HCT116 (cell line): Measurements from ENCODE around the gene OR2V2. TPM values are rescaled to one million over a fixed set of nuclear protein-coding genes. Genes with fewer than 3 reads are reported as not detected.

Source experiments
- ATAC-seq: fragments of 200-7000 bp; cut with Tn5 transposase; 2 replicates; pipeline ENCODE4 v1.9.1; 2020; ENCODE audit warnings: mild to moderate bottlenecking, moderate library complexity
- BruUV-seq: library from RNA; stranded (reverse); fragments of 400-500 nt; replicated peaks from 2 replicates; lab custom pipeline; 2021; lab: Mats Ljungman, UMichigan
- CTCF ChIA-PET: fragments of 300-600 bp; sonication (Branson Sonifier 250); formaldehyde crosslinking; loops from one replicate; lab custom pipeline; 2021; ENCODE audit warnings: antibody characterized with exemption; lab: Charles Lee
- POLR2A ChIA-PET: fragments of 300-600, 350-600 bp; sonication (Branson Sonifier 250); formaldehyde crosslinking; loops from one replicate; lab custom pipeline; 2021; ENCODE audit warnings: antibody characterized with exemption; lab: Charles Lee
- RAD21 ChIA-PET, 2 experiments: fragments of 300-600 bp; sonication (Branson Sonifier 250); formaldehyde crosslinking; loops; one replicate each; lab custom pipeline; 2023; ENCODE audit warnings: low total read pairs in 2 of 2; ENCODE audit not compliant: uncharacterized antibody in 2 of 2, unreplicated experiment in 2 of 2, low non-redundant PET in 1 of 2; lab: Charles Lee
- DNase-seq: peaks from one replicate; pipeline ENCODE4 v3.0.0-alpha.2; 2010; ENCODE audit warnings: low read depth, low spot score
- H2AFZ ChIP-seq: fragments of 200-600 bp; shearing (Covaris generic), sonication (generic); 2 replicates; pipeline ENCODE4 v1.6.1; 2017; ENCODE audit warnings: low read depth, mixed run types, mixed read lengths, antibody characterized with exemption, low read length; ENCODE audit not compliant: poor library complexity, severe bottlenecking
- H3K27ac ChIP-seq: 2 replicates; pipeline ENCODE4 v1.5.1; 2012; ENCODE audit warnings: low read depth, low read length
- H3K27me3 ChIP-seq: fragments of 200-600 bp; sonication (generic); 2 replicates; pipeline ENCODE4 v1.6.1; 2016; ENCODE audit warnings: mixed run types, low read length, mixed read lengths; ENCODE audit not compliant: insufficient read depth
- H3K36me3 ChIP-seq, 2 experiments: fragments of 200-500 bp in 1 of 2; fragments of 200-600 bp in 1 of 2; sonication (Bioruptor generic) in 1 of 2; sonication (generic) in 1 of 2; 2 replicates each; pipeline versions ENCODE4 v1.5.1 to v1.6.1; 2014 to 2016; ENCODE audit warnings: low read length in 2 of 2, inconsistent platforms in 1 of 2, mixed read lengths in 1 of 2, mixed run types in 1 of 2; ENCODE audit not compliant: insufficient read depth in 2 of 2, control insufficient read depth in 1 of 2
- H3K4me1 ChIP-seq, 2 experiments: fragments of 200-600 bp in 1 of 2; sonication (generic) in 1 of 2; 2 replicates each; pipeline versions ENCODE4 v1.5.1 to v1.6.1; 2012 to 2017; ENCODE audit warnings: low read length in 2 of 2, inconsistent platforms in 1 of 2, mild to moderate bottlenecking in 1 of 2, mixed read lengths in 1 of 2, mixed run types in 1 of 2, moderate library complexity in 1 of 2; ENCODE audit not compliant: insufficient read depth in 2 of 2, control insufficient read depth in 1 of 2
- H3K4me2 ChIP-seq: fragments of 200-600 bp; sonication (generic); 2 replicates; pipeline ENCODE4 v1.6.1; 2017; ENCODE audit warnings: mixed run types, low read length, mixed read lengths
- H3K4me3 ChIP-seq, 2 experiments: fragments of 200-600 bp in 1 of 2; sonication (generic) in 1 of 2; replicated peaks in 1 of 2; 2 replicates each; pipeline ENCODE4 v1.5.1; 2011 to 2016; ENCODE audit warnings: low read length in 2 of 2, control low read depth in 1 of 2, low read depth in 1 of 2, mild to moderate bottlenecking in 1 of 2, mixed read lengths in 1 of 2, mixed run types in 1 of 2
- H3K79me2 ChIP-seq: fragments of 200-600 bp; sonication (generic); 2 replicates; pipeline ENCODE4 v1.6.1; 2017; ENCODE audit warnings: mild to moderate bottlenecking, mixed run types, low read length, moderate library complexity, mixed read lengths; ENCODE audit not compliant: insufficient read depth
- H3K9ac ChIP-seq: fragments of 200-600 bp; sonication (generic); 2 replicates; pipeline ENCODE4 v1.6.1; 2016; ENCODE audit warnings: low read length, mixed read lengths
- H3K9me2 ChIP-seq: fragments of 200-600 bp; sonication (generic), shearing (Covaris generic); 2 replicates; pipeline ENCODE4 v1.6.1; 2017; ENCODE audit warnings: mixed run types, mild to moderate bottlenecking, moderate library complexity; ENCODE audit not compliant: insufficient read depth
- H3K9me3 ChIP-seq, 2 experiments: fragments of 200-500 bp in 1 of 2; fragments of 200-600 bp in 1 of 2; sonication (Bioruptor generic) in 1 of 2; sonication (generic) in 1 of 2; 2 replicates each; pipeline ENCODE4 v1.6.1; 2014 to 2017; ENCODE audit warnings: low read length in 2 of 2, mixed read lengths in 2 of 2, inconsistent platforms in 1 of 2, low read depth in 1 of 2, mild to moderate bottlenecking in 1 of 2, mixed run types in 1 of 2, moderate library complexity in 1 of 2; ENCODE audit not compliant: control insufficient read depth in 1 of 2, insufficient read depth in 1 of 2
- H4K20me1 ChIP-seq: fragments of 200-600 bp; sonication (generic), shearing (Covaris generic); 2 replicates; pipeline ENCODE4 v1.6.1; 2017; ENCODE audit warnings: mixed run types, mild to moderate bottlenecking, moderate library complexity; ENCODE audit not compliant: insufficient read depth
- CTCF ChIP-seq, 3 experiments: fragments of 200-600 bp in 1 of 3; sonication (generic) in 1 of 3; IDR thresholded peaks in 2 of 3; conservative IDR thresholded peaks in 1 of 3; 2 replicates each; pipeline ENCODE4 v1.5.1; 2012 to 2017; ENCODE audit warnings: low read depth in 2 of 3, low read length in 2 of 3, antibody characterized with exemption in 1 of 3, borderline replicate concordance in 1 of 3, control low read depth in 1 of 3, mild to moderate bottlenecking in 1 of 3, mixed read lengths in 1 of 3, mixed run types in 1 of 3, moderate library complexity in 1 of 3; ENCODE audit not compliant: insufficient read depth in 1 of 3
- ELF1 ChIP-seq: IDR thresholded peaks from 2 replicates; pipeline ENCODE4 v1.6.1; 2012; ENCODE audit warnings: low read depth, borderline replicate concordance
- EZH2 ChIP-seq: fragments of 200-600 bp; sonication (generic); IDR thresholded peaks from 2 replicates; pipeline ENCODE4 v1.6.1; 2017; ENCODE audit warnings: antibody characterized with exemption, mixed run types
- intact Hi-C: fragments of 100-400 bp; cut with micrococcal nuclease; formaldehyde crosslinking; loops from 2 replicates; pipeline ENCODE4 v1.10.0; 2022
- total RNA-seq: library from RNA; stranded (reverse); gene quantifications from one replicate; pipeline ENCODE4 v1.2.1, GENCODE V29; 2021; ENCODE audit not compliant: unreplicated experiment

The OR2V2 gene
- total RNA-seq, 1 experiment from 2014 or later = not detected

DNA sequence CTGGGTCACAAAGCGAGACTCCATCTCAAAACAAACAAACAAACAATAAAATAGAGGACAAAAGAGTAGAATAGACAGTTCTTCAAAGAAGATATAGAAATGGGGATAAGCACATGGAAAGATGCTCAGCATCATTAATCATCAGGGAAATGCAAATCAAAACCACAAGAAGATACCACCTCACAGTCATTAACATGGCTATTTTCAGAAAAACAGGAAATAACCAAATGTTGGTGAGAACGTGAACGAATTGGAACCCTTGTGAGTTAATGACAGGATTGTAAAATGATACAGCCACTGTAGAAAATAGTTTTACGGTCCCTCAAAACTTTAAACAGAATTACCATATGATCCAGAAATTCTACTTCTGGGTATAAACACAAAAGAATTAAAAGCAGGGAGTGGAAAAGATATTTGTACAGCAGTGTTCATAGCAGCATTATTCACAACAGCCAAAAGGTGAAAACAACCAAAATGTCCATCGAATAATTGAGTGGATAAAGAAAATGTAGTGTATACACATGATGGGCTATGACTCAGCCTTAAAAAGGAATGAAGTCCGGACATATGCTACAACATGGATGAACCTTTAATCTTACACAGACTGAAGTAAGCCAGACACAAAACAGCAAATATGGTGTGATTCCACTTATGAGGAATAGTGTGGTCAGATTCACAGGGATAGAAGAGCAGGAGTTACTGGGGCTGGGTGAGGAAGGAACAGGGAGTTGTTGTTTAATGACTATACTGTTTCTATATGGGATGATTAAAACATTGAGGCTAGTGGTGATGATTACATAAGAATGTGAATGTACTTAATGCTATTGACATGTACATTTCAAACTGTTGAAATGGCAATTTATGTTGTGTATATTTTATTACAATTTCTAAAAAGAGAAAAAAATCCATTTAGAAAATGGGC is 19.7 kb downstream of the OR2V2 start:
- H3K79me2 ChIP-seq = no peaks in the 10 kb centered on the region
- peaks cover 13 to 42% of the 10 kb centered on the region in 2 experiments; a peak in 3 of 4 replicates for H3K4me1 ChIP-seq
- peak overlapping the region; percentile 45; the same call in 1 of the 2 replicates for H3K4me2 ChIP-seq
- H3K27me3 ChIP-seq = no peaks in the 10 kb centered on the region
- no peak overlapping the region for H3K27ac ChIP-seq
- peak overlapping the region; percentile 91 for H2AFZ ChIP-seq
- no TSS peak for BruUV-seq
- intact Hi-C loops = no loop called here
- H4K20me1 ChIP-seq = no peaks in the 10 kb centered on the region
- POLR2A ChIA-PET = interaction anchor here (1.0 kb wide), 1 partner anchor 21 kb away, joined by 4 read pairs; no protein-coding TSS in a partner anchor
- H3K9me2 ChIP-seq = no peaks in the 10 kb centered on the region
- TF ChIP-seq EZH2 = no peak
- no peak overlapping the region for H3K4me3 ChIP-seq
- no peak overlapping the region for H3K9ac ChIP-seq
- H3K9me3 ChIP-seq = no peaks in the 10 kb centered on the region
- H3K36me3 ChIP-seq = no peaks in the 10 kb centered on the region
- DNase-seq (no peak), ATAC-seq (no peak)
- CTCF ChIA-PET = interaction anchor here (1.1 to 1.9 kb wide), 6 partner anchors 22 to 298 kb away, joined by 3 to 9 read pairs (median 4); no protein-coding TSS in a partner anchor
- RAD21 ChIA-PET = interaction anchor here in 1 of 2 experiments (0.6 kb wide), 1 partner anchor 373 kb away, joined by 3 read pairs; no protein-coding TSS in a partner anchor

DNA sequence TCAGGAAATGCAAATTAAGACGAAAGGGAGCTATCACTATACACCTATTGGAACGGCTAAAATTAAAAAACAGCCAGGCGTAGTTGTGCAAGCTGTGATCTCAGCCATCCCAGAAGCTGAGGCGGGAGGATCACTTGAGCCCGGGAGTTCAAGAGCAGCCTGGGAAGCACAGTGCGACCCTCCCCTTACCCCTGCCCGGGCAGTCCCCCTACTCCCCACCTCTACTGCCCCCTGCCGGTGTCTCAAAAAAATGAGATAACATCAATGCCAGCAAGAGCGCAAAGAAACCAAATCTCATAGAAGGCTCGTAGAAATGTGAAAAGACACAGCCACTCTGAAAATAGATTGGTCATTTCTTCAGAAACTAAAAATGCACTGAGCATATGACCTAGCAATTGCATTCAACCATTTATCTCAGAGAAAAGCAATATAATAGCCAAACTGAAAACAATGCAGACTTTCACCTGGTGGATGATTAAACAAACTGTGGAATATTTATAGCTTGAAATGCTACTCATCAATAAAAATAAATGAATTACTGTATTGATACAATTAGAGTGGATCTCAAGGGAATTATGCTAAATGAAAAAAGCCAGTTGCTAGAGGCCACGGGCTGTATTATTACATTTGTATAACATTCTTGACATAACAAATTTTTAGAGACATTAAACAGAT is 20.6 kb downstream of the OR2V2 start:
- no peaks in the 10 kb centered on the region for H3K79me2 ChIP-seq
- H4K20me1 ChIP-seq = no peaks in the 10 kb centered on the region
- RAD21 ChIA-PET = interaction anchor here in 1 of 2 experiments (0.6 kb wide), 1 partner anchor 374 kb away, joined by 3 read pairs; no protein-coding TSS in a partner anchor
- CTCF ChIA-PET = interaction anchor here (0.8 to 2.2 kb wide), 8 partner anchors 17 to 299 kb away, joined by 3 to 9 read pairs (median 4); no protein-coding TSS in a partner anchor
- H3K4me2 ChIP-seq = peak overlapping the region; percentile 45
- H3K36me3 ChIP-seq = no peaks in the 10 kb centered on the region
- 0 out of 2 replicates have a peak overlapping the region, but pooled peaks have one; percentile 1 for H3K9ac ChIP-seq
- no peak overlapping the region for H3K27ac ChIP-seq
- TF ChIP-seq CTCF (IDR thresholded peaks at IDR 0.05 in 2 of 3, conservative IDR thresholded peaks at IDR 0.05 in 1 of 3; ENCODE audit: borderline replicate concordance in 1 of 3, insufficient read depth in 1 of 3, low read depth in 2 of 3, low read length in 2 of 3) = peak in 2 of 3 experiments; percentile 74 to 81; a peak in 4 of 6 replicates
- no peak for TF ChIP-seq ELF1
- TF ChIP-seq, all 23 proteins: peak for 1
- Histone ChIP-seq H3K9me3 (no peaks in the 10 kb centered on the region), H3K9me2 (no peaks in the 10 kb centered on the region), H2AFZ (peak overlapping the region; percentile 91), H3K4me3 (peak overlapping the region in 1 of 2 experiments; percentile 7; a peak in 2 of 4 replicates), H3K4me1 (peaks cover 18 to 51% of the 10 kb centered on the region in 2 experiments; a peak in 3 of 4 replicates), H3K27me3 (no peaks in the 10 kb centered on the region)
- BruUV-seq = no TSS peak
- intact Hi-C loops = no loop called here
- peak; percentile 5; the same call in 1 of the 2 replicates for ATAC-seq
- no peak for DNase-seq
- POLR2A ChIA-PET = interaction anchor here (1.0 kb wide), 1 partner anchor 20 kb away, joined by 4 read pairs; no protein-coding TSS in a partner anchor
